HL-60 (cell line): ENCODE data around the gene PRTN3.

Source experiments
- GABPA ChIP-seq: IDR thresholded peaks from 2 replicates; pipeline ENCODE4 v1.6.1; 2012; ENCODE audit warnings: low read depth
- POLR2AphosphoS5 ChIP-seq: IDR thresholded peaks from 2 replicates; pipeline ENCODE4 v1.6.1; 2012; ENCODE audit warnings: low read depth
- SPI1 ChIP-seq: IDR thresholded peaks from 2 replicates; pipeline ENCODE4 v1.6.1; 2012; ENCODE audit warnings: low read depth, mild to moderate bottlenecking, borderline replicate concordance
- TF ChIP-seq, protein P1 (sequence below): IDR thresholded peaks from one replicate; pipeline ENCODE4 v1.5.1; 2011; ENCODE audit warnings: low read length, control low read depth, inconsistent platforms; ENCODE audit not compliant: insufficient read depth
- TF ChIP-seq, protein P2 (sequence below): IDR thresholded peaks from 2 replicates; pipeline ENCODE4 v1.6.1; 2012; ENCODE audit warnings: low read depth; ENCODE audit not compliant: insufficient replicate concordance

DNA sequence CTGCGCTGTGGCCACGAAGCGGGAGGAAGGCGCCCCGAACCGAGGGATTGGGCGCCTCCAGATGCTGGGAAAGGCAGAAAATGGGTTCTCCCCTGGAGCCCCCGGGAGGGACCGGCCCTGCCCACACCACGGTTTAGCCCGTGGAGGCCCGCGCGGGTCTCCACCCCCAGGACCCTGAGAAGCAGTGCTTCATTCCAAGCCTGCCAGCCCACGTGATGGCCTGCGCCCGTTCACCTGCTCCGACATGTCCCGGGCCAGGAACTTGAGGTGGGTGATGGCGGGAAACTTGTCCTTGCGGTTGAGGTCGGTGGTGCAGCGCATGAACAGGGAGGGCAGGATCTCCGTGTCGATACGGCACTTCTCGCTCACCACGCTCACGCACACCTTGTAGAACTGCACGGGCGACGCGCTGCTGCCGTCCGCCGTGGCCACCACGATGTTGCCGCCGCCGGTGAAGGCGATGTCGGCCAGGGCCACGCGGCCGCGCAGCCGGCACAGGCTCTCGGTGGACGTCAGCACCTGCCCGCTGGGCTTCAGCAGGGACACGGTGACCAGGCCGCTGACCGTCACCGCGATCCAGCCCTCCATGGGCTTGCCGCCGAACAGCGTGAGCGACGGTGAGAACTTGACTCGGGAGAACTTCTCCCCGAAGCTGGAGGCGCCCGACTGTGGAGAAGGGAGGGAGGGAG, 44.9 kb downstream of the PRTN3 start:
- TF ChIP-seq, protein P1, sequence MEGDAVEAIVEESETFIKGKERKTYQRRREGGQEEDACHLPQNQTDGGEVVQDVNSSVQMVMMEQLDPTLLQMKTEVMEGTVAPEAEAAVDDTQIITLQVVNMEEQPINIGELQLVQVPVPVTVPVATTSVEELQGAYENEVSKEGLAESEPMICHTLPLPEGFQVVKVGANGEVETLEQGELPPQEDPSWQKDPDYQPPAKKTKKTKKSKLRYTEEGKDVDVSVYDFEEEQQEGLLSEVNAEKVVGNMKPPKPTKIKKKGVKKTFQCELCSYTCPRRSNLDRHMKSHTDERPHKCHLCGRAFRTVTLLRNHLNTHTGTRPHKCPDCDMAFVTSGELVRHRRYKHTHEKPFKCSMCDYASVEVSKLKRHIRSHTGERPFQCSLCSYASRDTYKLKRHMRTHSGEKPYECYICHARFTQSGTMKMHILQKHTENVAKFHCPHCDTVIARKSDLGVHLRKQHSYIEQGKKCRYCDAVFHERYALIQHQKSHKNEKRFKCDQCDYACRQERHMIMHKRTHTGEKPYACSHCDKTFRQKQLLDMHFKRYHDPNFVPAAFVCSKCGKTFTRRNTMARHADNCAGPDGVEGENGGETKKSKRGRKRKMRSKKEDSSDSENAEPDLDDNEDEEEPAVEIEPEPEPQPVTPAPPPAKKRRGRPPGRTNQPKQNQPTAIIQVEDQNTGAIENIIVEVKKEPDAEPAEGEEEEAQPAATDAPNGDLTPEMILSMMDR, result no peak
- TF ChIP-seq, protein P2, sequence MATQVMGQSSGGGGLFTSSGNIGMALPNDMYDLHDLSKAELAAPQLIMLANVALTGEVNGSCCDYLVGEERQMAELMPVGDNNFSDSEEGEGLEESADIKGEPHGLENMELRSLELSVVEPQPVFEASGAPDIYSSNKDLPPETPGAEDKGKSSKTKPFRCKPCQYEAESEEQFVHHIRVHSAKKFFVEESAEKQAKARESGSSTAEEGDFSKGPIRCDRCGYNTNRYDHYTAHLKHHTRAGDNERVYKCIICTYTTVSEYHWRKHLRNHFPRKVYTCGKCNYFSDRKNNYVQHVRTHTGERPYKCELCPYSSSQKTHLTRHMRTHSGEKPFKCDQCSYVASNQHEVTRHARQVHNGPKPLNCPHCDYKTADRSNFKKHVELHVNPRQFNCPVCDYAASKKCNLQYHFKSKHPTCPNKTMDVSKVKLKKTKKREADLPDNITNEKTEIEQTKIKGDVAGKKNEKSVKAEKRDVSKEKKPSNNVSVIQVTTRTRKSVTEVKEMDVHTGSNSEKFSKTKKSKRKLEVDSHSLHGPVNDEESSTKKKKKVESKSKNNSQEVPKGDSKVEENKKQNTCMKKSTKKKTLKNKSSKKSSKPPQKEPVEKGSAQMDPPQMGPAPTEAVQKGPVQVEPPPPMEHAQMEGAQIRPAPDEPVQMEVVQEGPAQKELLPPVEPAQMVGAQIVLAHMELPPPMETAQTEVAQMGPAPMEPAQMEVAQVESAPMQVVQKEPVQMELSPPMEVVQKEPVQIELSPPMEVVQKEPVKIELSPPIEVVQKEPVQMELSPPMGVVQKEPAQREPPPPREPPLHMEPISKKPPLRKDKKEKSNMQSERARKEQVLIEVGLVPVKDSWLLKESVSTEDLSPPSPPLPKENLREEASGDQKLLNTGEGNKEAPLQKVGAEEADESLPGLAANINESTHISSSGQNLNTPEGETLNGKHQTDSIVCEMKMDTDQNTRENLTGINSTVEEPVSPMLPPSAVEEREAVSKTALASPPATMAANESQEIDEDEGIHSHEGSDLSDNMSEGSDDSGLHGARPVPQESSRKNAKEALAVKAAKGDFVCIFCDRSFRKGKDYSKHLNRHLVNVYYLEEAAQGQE, result no peak
- TF ChIP-seq POLR2AphosphoS5, result no peak
- no peak for TF ChIP-seq SPI1
- no peak for TF ChIP-seq GABPA
